ENCODE measurements around the gene TNS1. TPM values are rescaled to one million over a fixed set of nuclear protein-coding genes. Genes with fewer than 3 reads are reported as not detected.

Gene TNS1
- total RNA-seq, 1 experiment from 2014 or later = 3.4 TPM

GRCh38 chr2:217998926-217999594 lies 3.7 kb downstream of the TNS1 start:
- no peak overlapping the region for H2BK15ac ChIP-seq (ENCODE audit: low read depth, low read length)
- no peak overlapping the region for H3K56ac ChIP-seq (ENCODE audit: insufficient read length, low read depth, low read length)
- no peak overlapping the region for H3K4ac ChIP-seq (ENCODE audit: low read depth, low read length)
- H3K9me3 ChIP-seq (ENCODE audit: control insufficient read depth, low read depth, low read length) = no peaks in the 10 kb centered on the region
- peaks cover 27% of the 10 kb centered on the region for H3K27me3 Mint-ChIP-seq (ENCODE audit: low read depth)
- H3K23ac ChIP-seq (ENCODE audit: insufficient read length, low read depth, low read length) = no peak overlapping the region
- H3K27ac ChIP-seq (ENCODE audit: insufficient read length, low read depth, low read length) = no peak overlapping the region
- no peak overlapping the region for H3K27ac Mint-ChIP-seq
- no peak for TF ChIP-seq CTCF (conservative IDR thresholded peaks at IDR 0.05)
- no peak overlapping the region for H4K91ac ChIP-seq (ENCODE audit: insufficient read length, low read depth, low read length)
- no peak overlapping the region for H4K8ac ChIP-seq (replicated peaks; ENCODE audit: insufficient read length, low read depth, low read length)
- DNase-seq = no peak
- H2BK5ac ChIP-seq (ENCODE audit: insufficient read length, low read length) = no peak overlapping the region
- H3K4me1 Mint-ChIP-seq = peaks cover 21 to 40% of the 10 kb centered on the region in 2 experiments
- no peak overlapping the region for H3K4me2 ChIP-seq (ENCODE audit: insufficient read depth, insufficient read length, low read length)
- no peak overlapping the region for H2AK5ac ChIP-seq (ENCODE audit: insufficient read length, low read length)
- no peak overlapping the region for H3T11ph ChIP-seq (ENCODE audit: low read length)
- H4K20me1 ChIP-seq (ENCODE audit: control insufficient read depth, insufficient read depth, insufficient read length) = no peaks in the 10 kb centered on the region
- no peaks in the 10 kb centered on the region for H3K9me3 Mint-ChIP-seq
- H3K4me3 Mint-ChIP-seq = no peak overlapping the region
- WGBS (ENCODE audit: extremely low coverage, insufficient read length, low lambda C conversion rate) = no CpG with 5 or more reads among the region's 10 CpGs
- no peaks in the 10 kb centered on the region for H3K79me2 ChIP-seq (ENCODE audit: insufficient read depth, low read length)
- H3K18ac ChIP-seq (ENCODE audit: insufficient read length, low read depth, low read length) = no peak overlapping the region
- H2BK120ac ChIP-seq (ENCODE audit: low read depth, low read length, poor library complexity, severe bottlenecking) = no peak overlapping the region
- H2BK12ac ChIP-seq (ENCODE audit: insufficient read length, low read depth, low read length) = no peak overlapping the region
- no peak overlapping the region for H3K14ac ChIP-seq (ENCODE audit: insufficient read depth, low read length)
- H3K9ac ChIP-seq (ENCODE audit: extremely low read depth, insufficient read length, low read length) = no peak overlapping the region
- H3K23me2 ChIP-seq (ENCODE audit: insufficient read length, low read depth, low read length, poor library complexity, severe bottlenecking) = no peaks in the 10 kb centered on the region
- no peaks in the 10 kb centered on the region for H3K27me3 ChIP-seq (ENCODE audit: insufficient read depth, low read length)
- H3K36me3 Mint-ChIP-seq (ENCODE audit: insufficient read depth in 1 of 3, low read depth in 3 of 3) = no peaks in the 10 kb centered on the region
- H2AFZ ChIP-seq (ENCODE audit: low read length) = no peak overlapping the region
- no peaks in the 10 kb centered on the region for H3K79me1 ChIP-seq (ENCODE audit: insufficient read depth, low read depth, low read length, poor library complexity, severe bottlenecking)
- no peak overlapping the region for H4K5ac ChIP-seq (ENCODE audit: insufficient read length, low read depth, low read length)
- 0 out of 2 replicates have a peak, but pooled peaks cover 2% of the 10 kb centered on the region for H3K4me1 ChIP-seq (ENCODE audit: insufficient read depth, low read length)
- H2BK20ac ChIP-seq (ENCODE audit: low read depth, low read length, poor library complexity, severe bottlenecking) = no peak overlapping the region
